GM23338 (cell line): ENCODE results near the gene RBM33. TPM values are rescaled to one million over a fixed set of nuclear protein-coding genes. Genes with fewer than 3 reads are reported as not detected.

Source experiments
- ATAC-seq: fragments of 200-7000 bp; cut with Tn5 transposase; 3 replicates; pipeline ENCODE4 v1.9.1; 2020
- DNase-seq: peaks from one replicate; pipeline ENCODE4 v3.0.0-alpha.2; 2015; ENCODE audit warnings: low spot score
- H2AFZ ChIP-seq: fragments of 200-600 bp; sonication (generic); 2 replicates; pipeline ENCODE4 v1.8.0; 2016; ENCODE audit warnings: antibody characterized with exemption, mild to moderate bottlenecking, moderate library complexity
- H3F3A ChIP-seq: fragments of 200-600 bp; sonication (generic); replicated peaks from 2 replicates; pipeline ENCODE4 v1.8.0; 2017; ENCODE audit warnings: antibody characterized with exemption, mixed run types, low read depth
- H3K27ac ChIP-seq: fragments of 200-600 bp; sonication (generic); 2 replicates; pipeline ENCODE4 v1.6.1; 2016; ENCODE audit warnings: low read depth
- H3K27me3 ChIP-seq: fragments of 200-600 bp; sonication (generic); 2 replicates; pipeline ENCODE4 v1.8.0; 2016; ENCODE audit warnings: mild to moderate bottlenecking, mixed run types, moderate library complexity; ENCODE audit not compliant: insufficient read depth
- H3K36me3 ChIP-seq: fragments of 200-600 bp; sonication (generic); 2 replicates; pipeline ENCODE4 v1.8.0; 2016; ENCODE audit warnings: mild to moderate bottlenecking; ENCODE audit not compliant: insufficient read depth
- H3K4me1 ChIP-seq: fragments of 200-600 bp; sonication (generic); 2 replicates; pipeline ENCODE4 v1.8.0; 2016; ENCODE audit warnings: mild to moderate bottlenecking, moderate library complexity; ENCODE audit not compliant: insufficient read depth
- H3K4me2 ChIP-seq: fragments of 200-600 bp; sonication (generic); 2 replicates; pipeline ENCODE4 v1.7.1; 2017; ENCODE audit warnings: mixed run types
- H3K4me3 ChIP-seq: fragments of 200-600 bp; sonication (generic); 2 replicates; pipeline ENCODE4 v1.6.1; 2016; ENCODE audit warnings: mixed run types
- H3K79me2 ChIP-seq: fragments of 200-600 bp; sonication (generic); replicated peaks from 2 replicates; pipeline ENCODE4 v1.8.0; 2017; ENCODE audit warnings: mild to moderate bottlenecking; ENCODE audit not compliant: insufficient read depth
- H3K9me2 ChIP-seq: fragments of 200-600 bp; sonication (generic); 2 replicates; pipeline ENCODE4 v1.8.0; 2017; ENCODE audit not compliant: insufficient read depth
- H4K20me1 ChIP-seq: fragments of 200-600 bp; sonication (generic); replicated peaks from 2 replicates; pipeline ENCODE4 v1.8.0; 2017; ENCODE audit warnings: mild to moderate bottlenecking; ENCODE audit not compliant: insufficient read depth
- H3K27ac Mint-ChIP-seq: 2 replicates; pipeline ENCODE4 v1.8.0; 2020; ENCODE audit warnings: inconsistent platforms, mild to moderate bottlenecking, moderate library complexity, mixed read lengths
- H3K27me3 Mint-ChIP-seq: 3 replicates; pipeline ENCODE4 v1.8.0; 2022; ENCODE audit warnings: low read depth, mild to moderate bottlenecking, moderate library complexity, mixed read lengths, inconsistent platforms; ENCODE audit not compliant: insufficient read depth, poor library complexity
- H3K36me3 Mint-ChIP-seq: 3 replicates; pipeline ENCODE4 v1.8.0; 2021; ENCODE audit warnings: low read depth, mild to moderate bottlenecking, inconsistent platforms, moderate library complexity, mixed read lengths
- H3K4me1 Mint-ChIP-seq: 3 replicates; pipeline ENCODE4 v1.8.0; 2020; ENCODE audit warnings: mild to moderate bottlenecking, inconsistent platforms, mixed read lengths
- H3K4me3 Mint-ChIP-seq: 3 replicates; pipeline ENCODE4 v1.8.0; 2021; ENCODE audit warnings: moderate library complexity, mild to moderate bottlenecking, inconsistent platforms, mixed read lengths
- H3K9me3 Mint-ChIP-seq: 3 replicates; pipeline ENCODE4 v1.8.0; 2020; ENCODE audit warnings: moderate library complexity, mild to moderate bottlenecking, inconsistent platforms, mixed read lengths
- CREB1 ChIP-seq: fragments of 250-450 bp; sonication (Bioruptor Pico); IDR thresholded peaks from 2 replicates; pipeline ENCODE4 v1.5.0; 2020; ENCODE audit warnings: low read depth, mild to moderate bottlenecking, moderate library complexity
- CTCF ChIP-seq, 2 experiments: fragments of 200-600 bp in 1 of 2; sonication (generic) in 1 of 2; conservative IDR thresholded peaks; 2 replicates each; pipeline versions ENCODE4 v1.5.1 to v1.6.1; 2016 to 2017; ENCODE audit warnings: antibody characterized with exemption in 2 of 2, low read depth in 2 of 2, mild to moderate bottlenecking in 2 of 2, moderate library complexity in 1 of 2
- EZH2 ChIP-seq: fragments of 200-600 bp; sonication (generic); IDR thresholded peaks from one replicate; pipeline ENCODE4 v1.8.0; 2017; ENCODE audit warnings: antibody characterized with exemption, mild to moderate bottlenecking, low read depth; ENCODE audit not compliant: unreplicated experiment
- EZH2phosphoT487 ChIP-seq: fragments of 200-600 bp; sonication (generic); IDR thresholded peaks from one replicate; pipeline ENCODE4 v1.8.1; 2018; ENCODE audit warnings: antibody characterized with exemption; ENCODE audit not compliant: unreplicated experiment
- JUNB ChIP-seq: IDR thresholded peaks from one replicate; pipeline ENCODE4 v1.6.1; 2016; ENCODE audit warnings: antibody characterized with exemption; ENCODE audit not compliant: unreplicated experiment
- NANOG ChIP-seq: IDR thresholded peaks from 2 replicates; pipeline ENCODE4 v1.6.1; 2016; ENCODE audit warnings: antibody characterized with exemption, borderline replicate concordance
- POLR2AphosphoS5 ChIP-seq: IDR thresholded peaks from 2 replicates; pipeline ENCODE4 v1.6.1; 2016; ENCODE audit warnings: antibody characterized with exemption, low read depth
- REST ChIP-seq: IDR thresholded peaks from one replicate; pipeline ENCODE4 v1.6.1; 2018; ENCODE audit warnings: antibody characterized with exemption; ENCODE audit not compliant: unreplicated experiment
- STAT1 ChIP-seq: IDR thresholded peaks from one replicate; pipeline ENCODE4 v1.6.1; 2016; ENCODE audit warnings: antibody characterized with exemption; ENCODE audit not compliant: unreplicated experiment
- ZNF114 ChIP-seq: fragments of 250-450 bp; sonication (Bioruptor Pico); IDR thresholded peaks from 2 replicates; pipeline ENCODE4 v1.5.0; 2020; ENCODE audit warnings: mild to moderate bottlenecking, moderate library complexity
- ZNF331 ChIP-seq: fragments of 250-450 bp; sonication (Bioruptor Pico); IDR thresholded peaks from 2 replicates; pipeline ENCODE4 v1.5.0; 2020; ENCODE audit warnings: low read depth, mild to moderate bottlenecking, moderate library complexity
- polyA plus RNA-seq: library from polyadenylated mRNA; unstranded; fragments of >200 nt; fragmentation: Nextera tagmentation; extraction: Ambion mirVana; gene quantifications from 2 replicates; pipeline ENCODE4 v1.2.1, GENCODE V29; 2016
- total RNA-seq: library from RNA; depleted of rRNA; stranded (reverse); fragments of >200 nt; shearing (Covaris generic); gene quantifications from 2 replicates; pipeline ENCODE4 v1.2.3, GENCODE V29; 2014
- TF ChIP-seq, protein P1 (sequence below): IDR thresholded peaks from 2 replicates; pipeline ENCODE4 v1.6.1; 2016; ENCODE audit warnings: antibody characterized with exemption
- TF ChIP-seq, protein P2 (sequence below): fragments of 250-450 bp; sonication (Bioruptor Pico); IDR thresholded peaks from 2 replicates; pipeline ENCODE4 v1.5.0; 2020; ENCODE audit warnings: mild to moderate bottlenecking, moderate library complexity

RBM33 gene
- total and polyA plus RNA-seq, 2 experiments from 2014 or later: 47.7 to 94.7 TPM

GRCh38 chr7:155733582-155734444 is 89.4 kb downstream of the RBM33 start:
- Histone ChIP-seq H2AFZ (no peak overlapping the region), H3K27ac (no peak overlapping the region), H3K4me1 (no peaks in the 10 kb centered on the region), H3K36me3 (no peaks in the 10 kb centered on the region), H3K27me3 (no peaks in the 10 kb centered on the region), H3F3A (no peaks in the 10 kb centered on the region), H3K4me2 (no peak overlapping the region), H3K9me2 (no peaks in the 10 kb centered on the region), H4K20me1 (peaks cover 32% of the 10 kb centered on the region), H3K79me2 (peaks cover 39% of the 10 kb centered on the region), H3K4me3 (no peak overlapping the region)
- H3K4me1 Mint-ChIP-seq: peaks cover 7% of the 10 kb centered on the region; the same call in 1 of the 3 replicates
- no peaks in the 10 kb centered on the region for H3K9me3 Mint-ChIP-seq
- H3K4me3 Mint-ChIP-seq: no peak overlapping the region
- H3K27ac Mint-ChIP-seq: peak overlapping the region; percentile 23; the same call in 1 of the 2 replicates
- H3K36me3 Mint-ChIP-seq: peaks cover 19% of the 10 kb centered on the region; the same call in 2 of the 3 replicates
- no peak for TF ChIP-seq EZH2phosphoT487
- TF ChIP-seq CTCF (conservative IDR thresholded peaks at IDR 0.05; ENCODE audit: low read depth in 2 of 2): no peak
- TF ChIP-seq, protein P1, sequence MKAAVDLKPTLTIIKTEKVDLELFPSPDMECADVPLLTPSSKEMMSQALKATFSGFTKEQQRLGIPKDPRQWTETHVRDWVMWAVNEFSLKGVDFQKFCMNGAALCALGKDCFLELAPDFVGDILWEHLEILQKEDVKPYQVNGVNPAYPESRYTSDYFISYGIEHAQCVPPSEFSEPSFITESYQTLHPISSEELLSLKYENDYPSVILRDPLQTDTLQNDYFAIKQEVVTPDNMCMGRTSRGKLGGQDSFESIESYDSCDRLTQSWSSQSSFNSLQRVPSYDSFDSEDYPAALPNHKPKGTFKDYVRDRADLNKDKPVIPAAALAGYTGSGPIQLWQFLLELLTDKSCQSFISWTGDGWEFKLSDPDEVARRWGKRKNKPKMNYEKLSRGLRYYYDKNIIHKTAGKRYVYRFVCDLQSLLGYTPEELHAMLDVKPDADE: no peak
- no peak for TF ChIP-seq POLR2AphosphoS5
- TF ChIP-seq EZH2: no peak
- no peak for TF ChIP-seq ZNF331 (CRISPR knock-in tag)
- no peak for TF ChIP-seq NANOG
- no peak for TF ChIP-seq JUNB
- TF ChIP-seq, protein P2, sequence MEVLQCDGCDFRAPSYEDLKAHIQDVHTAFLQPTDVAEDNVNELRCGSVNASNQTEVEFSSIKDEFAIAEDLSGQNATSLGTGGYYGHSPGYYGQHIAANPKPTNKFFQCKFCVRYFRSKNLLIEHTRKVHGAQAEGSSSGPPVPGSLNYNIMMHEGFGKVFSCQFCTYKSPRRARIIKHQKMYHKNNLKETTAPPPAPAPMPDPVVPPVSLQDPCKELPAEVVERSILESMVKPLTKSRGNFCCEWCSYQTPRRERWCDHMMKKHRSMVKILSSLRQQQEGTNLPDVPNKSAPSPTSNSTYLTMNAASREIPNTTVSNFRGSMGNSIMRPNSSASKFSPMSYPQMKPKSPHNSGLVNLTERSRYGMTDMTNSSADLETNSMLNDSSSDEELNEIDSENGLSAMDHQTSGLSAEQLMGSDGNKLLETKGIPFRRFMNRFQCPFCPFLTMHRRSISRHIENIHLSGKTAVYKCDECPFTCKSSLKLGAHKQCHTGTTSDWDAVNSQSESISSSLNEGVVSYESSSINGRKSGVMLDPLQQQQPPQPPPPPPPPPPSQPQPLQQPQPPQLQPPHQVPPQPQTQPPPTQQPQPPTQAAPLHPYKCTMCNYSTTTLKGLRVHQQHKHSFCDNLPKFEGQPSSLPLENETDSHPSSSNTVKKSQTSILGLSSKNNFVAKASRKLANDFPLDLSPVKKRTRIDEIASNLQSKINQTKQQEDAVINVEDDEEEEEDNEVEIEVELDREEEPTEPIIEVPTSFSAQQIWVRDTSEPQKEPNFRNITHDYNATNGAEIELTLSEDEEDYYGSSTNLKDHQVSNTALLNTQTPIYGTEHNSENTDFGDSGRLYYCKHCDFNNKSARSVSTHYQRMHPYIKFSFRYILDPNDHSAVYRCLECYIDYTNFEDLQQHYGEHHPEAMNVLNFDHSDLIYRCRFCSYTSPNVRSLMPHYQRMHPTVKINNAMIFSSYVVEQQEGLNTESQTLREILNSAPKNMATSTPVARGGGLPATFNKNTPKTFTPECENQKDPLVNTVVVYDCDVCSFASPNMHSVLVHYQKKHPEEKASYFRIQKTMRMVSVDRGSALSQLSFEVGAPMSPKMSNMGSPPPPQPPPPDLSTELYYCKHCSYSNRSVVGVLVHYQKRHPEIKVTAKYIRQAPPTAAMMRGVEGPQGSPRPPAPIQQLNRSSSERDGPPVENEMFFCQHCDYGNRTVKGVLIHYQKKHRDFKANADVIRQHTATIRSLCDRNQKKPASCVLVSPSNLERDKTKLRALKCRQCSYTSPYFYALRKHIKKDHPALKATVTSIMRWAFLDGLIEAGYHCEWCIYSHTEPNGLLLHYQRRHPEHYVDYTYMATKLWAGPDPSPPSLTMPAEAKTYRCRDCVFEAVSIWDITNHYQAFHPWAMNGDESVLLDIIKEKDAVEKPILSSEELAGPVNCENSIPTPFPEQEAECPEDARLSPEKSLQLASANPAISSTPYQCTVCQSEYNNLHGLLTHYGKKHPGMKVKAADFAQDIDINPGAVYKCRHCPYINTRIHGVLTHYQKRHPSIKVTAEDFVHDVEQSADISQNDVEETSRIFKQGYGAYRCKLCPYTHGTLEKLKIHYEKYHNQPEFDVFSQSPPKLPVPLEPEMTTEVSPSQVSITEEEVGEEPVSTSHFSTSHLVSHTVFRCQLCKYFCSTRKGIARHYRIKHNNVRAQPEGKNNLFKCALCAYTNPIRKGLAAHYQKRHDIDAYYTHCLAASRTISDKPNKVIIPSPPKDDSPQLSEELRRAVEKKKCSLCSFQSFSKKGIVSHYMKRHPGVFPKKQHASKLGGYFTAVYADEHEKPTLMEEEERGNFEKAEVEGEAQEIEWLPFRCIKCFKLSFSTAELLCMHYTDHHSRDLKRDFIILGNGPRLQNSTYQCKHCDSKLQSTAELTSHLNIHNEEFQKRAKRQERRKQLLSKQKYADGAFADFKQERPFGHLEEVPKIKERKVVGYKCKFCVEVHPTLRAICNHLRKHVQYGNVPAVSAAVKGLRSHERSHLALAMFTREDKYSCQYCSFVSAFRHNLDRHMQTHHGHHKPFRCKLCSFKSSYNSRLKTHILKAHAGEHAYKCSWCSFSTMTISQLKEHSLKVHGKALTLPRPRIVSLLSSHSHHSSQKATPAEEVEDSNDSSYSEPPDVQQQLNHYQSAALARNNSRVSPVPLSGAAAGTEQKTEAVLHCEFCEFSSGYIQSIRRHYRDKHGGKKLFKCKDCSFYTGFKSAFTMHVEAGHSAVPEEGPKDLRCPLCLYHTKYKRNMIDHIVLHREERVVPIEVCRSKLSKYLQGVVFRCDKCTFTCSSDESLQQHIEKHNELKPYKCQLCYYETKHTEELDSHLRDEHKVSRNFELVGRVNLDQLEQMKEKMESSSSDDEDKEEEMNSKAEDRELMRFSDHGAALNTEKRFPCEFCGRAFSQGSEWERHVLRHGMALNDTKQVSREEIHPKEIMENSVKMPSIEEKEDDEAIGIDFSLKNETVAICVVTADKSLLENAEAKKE (CRISPR knock-in tag): no peak
- TF ChIP-seq STAT1: no peak
- TF ChIP-seq CREB1 (CRISPR knock-in tag): no peak
- TF ChIP-seq ZNF114: no peak
- TF ChIP-seq REST: no peak
- ATAC-seq (no peak), DNase-seq (no peak)
- H3K27me3 Mint-ChIP-seq: peaks cover 2% of the 10 kb centered on the region
